NB4 (cell line): ENCODE data around the gene TPST1.
"Not testable (repeated sequence)": the region's sequence is repeated elsewhere in the genome, so short reads cannot be mapped to it uniquely, and the experiment has no call there.

Source experiments
- DNase-seq: peaks from one replicate; pipeline ENCODE4 v3.0.0; 2010; ENCODE audit warnings: low read depth
- H3K4me3 ChIP-seq: one replicate; pipeline ENCODE4 v1.5.1; 2011; ENCODE audit warnings: mild to moderate bottlenecking, low read depth, low read length, moderate library complexity
- CTCF ChIP-seq: IDR thresholded peaks from one replicate; pipeline ENCODE4 v1.5.1; 2012; ENCODE audit warnings: low read depth, low read length
- MAX ChIP-seq: IDR thresholded peaks from 2 replicates; pipeline ENCODE4 v1.6.1; 2011; ENCODE audit warnings: low read depth, low read length
- MYC ChIP-seq: IDR thresholded peaks from 2 replicates; pipeline ENCODE4 v1.6.1; 2011; ENCODE audit warnings: low read depth, low read length
- POLR2A ChIP-seq: IDR thresholded peaks from 2 replicates; pipeline ENCODE4 v1.6.1; 2011; ENCODE audit warnings: mild to moderate bottlenecking; ENCODE audit not compliant: insufficient read length; ENCODE audit errors: extremely low read depth

The TPST1 gene

GRCh38 chr7:66167773-66168387, 37.3 kb upstream of the TPST1 start:
- TF ChIP-seq POLR2A (no peak), CTCF (no peak), MAX (no peak), MYC (no peak)
- no peak overlapping the region for H3K4me3 ChIP-seq
- no peak for DNase-seq

GRCh38 chr7:66169616-66170015, 35.5 kb upstream of the TPST1 start:
- TF ChIP-seq MYC, result no peak
- no peak for TF ChIP-seq CTCF
- no peak for TF ChIP-seq MAX
- TF ChIP-seq POLR2A, result no peak
- no peak for DNase-seq

GRCh38 chr7:66170309-66171231, 34.6 kb upstream of the TPST1 start:
- no peak for TF ChIP-seq MYC
- TF ChIP-seq MAX, result no peak
- no peak for TF ChIP-seq POLR2A
- no peak for TF ChIP-seq CTCF
- DNase-seq, result no peak
- H3K4me3 ChIP-seq, result no peak overlapping the region

More at GRCh38 chr7:66169616-66170015, 35.5 kb upstream of the TPST1 start:
- H3K4me3 ChIP-seq, result no peak overlapping the region

DNA sequence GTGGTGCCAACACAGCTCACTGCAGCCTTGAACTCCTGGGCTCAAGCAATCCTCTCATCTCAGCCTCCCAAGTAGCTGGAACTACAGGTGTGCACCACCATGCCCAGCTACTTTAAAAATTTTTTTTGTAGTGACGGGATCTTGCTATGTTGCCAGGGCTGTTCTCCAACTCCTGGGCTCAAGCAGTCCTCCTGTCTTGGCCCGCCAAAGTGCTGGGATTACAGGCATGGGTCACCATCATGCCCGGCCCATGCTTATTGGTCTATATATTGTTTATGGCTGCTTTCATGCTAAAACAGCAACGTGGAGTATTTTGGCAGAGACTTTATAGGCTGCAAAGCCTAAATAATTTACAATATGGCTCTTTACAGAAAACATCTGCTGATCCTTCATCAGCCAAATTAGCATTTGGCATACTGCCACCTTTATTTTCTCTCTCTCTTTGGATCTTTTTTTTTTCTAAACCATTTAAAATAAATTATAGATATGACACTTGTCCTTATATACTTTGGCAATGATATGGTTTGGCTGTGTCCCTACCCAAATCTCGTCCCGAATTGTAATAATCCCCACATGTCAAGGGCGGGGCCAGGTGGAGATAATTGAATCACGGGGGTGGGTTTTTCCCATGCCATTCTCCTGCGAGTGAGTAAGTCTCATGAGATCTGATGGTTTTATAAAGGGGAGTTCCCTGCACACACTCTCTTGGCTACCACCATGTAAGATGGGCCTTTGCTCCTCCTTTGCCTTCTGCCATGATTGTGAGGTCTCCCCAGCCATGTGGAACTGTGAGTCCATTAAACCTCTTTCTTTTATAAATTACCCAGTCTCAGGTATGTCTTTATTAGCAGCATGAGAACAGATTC, 32.4 kb upstream of the TPST1 start:
- not testable (repeated sequence) for DNase-seq

DNA sequence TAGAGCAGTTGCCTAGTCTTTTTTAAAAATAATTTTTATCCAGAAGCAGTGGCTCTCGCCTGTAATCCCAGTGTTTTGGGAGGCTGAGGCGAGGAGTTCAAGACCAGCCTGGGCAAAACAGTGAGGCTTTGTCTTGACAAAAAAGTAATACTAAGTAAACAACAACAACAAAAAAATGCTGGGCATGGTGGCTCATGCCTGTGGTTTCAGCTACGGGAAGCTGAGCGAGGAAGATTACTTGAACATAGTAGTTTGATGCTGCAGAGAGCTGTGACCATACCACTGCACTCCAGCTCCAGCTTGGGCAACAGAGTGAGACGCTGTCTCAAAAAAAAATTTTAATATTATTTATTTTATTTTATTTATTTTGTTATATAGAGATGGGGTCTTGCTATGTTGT, 31.3 kb upstream of the TPST1 start:
- TF ChIP-seq MYC (no peak), MAX (no peak), POLR2A (no peak), CTCF (no peak)
- DNase-seq, result no peak
- no peak overlapping the region for H3K4me3 ChIP-seq

More for the DNA sequence above, 32.4 kb upstream of the TPST1 start:
- H3K4me3 ChIP-seq, result not testable (repeated sequence)

DNA sequence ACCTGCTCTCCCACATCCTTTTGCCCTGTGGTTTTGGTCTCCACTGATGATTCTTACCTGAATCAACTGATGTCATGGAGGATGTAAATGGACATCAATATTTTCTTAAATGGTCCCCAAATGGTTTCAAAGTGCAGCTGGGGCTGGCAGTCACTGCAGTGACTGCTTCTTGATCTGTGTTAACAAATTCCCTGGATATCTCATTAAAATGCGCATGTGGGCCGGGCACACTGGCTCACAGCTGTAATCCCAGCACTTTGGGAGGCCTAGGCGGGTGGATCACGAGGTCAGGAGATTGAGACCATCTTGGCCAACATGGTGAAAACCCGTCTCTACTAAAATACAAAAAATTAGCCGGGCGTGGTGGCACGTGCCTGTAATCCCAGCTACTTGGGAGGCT, 30.1 kb upstream of the TPST1 start:
- DNase-seq, H3K4me3 ChIP-seq: not testable (repeated sequence)
